GM21360 (cell line): Measurements from ENCODE around the gene KSR1.
"Not testable (repeated sequence)": the region's sequence is repeated elsewhere in the genome, so short reads cannot be mapped to it uniquely, and the experiment has no call there.

Source experiments
- ATAC-seq: cut with Tn5 transposase; IDR thresholded peaks from one replicate; pipeline ENCODE4 v1.9.1; 2021; ENCODE audit warnings: mild to moderate bottlenecking, moderate library complexity; ENCODE audit not compliant: unreplicated experiment

Gene KSR1

DNA sequence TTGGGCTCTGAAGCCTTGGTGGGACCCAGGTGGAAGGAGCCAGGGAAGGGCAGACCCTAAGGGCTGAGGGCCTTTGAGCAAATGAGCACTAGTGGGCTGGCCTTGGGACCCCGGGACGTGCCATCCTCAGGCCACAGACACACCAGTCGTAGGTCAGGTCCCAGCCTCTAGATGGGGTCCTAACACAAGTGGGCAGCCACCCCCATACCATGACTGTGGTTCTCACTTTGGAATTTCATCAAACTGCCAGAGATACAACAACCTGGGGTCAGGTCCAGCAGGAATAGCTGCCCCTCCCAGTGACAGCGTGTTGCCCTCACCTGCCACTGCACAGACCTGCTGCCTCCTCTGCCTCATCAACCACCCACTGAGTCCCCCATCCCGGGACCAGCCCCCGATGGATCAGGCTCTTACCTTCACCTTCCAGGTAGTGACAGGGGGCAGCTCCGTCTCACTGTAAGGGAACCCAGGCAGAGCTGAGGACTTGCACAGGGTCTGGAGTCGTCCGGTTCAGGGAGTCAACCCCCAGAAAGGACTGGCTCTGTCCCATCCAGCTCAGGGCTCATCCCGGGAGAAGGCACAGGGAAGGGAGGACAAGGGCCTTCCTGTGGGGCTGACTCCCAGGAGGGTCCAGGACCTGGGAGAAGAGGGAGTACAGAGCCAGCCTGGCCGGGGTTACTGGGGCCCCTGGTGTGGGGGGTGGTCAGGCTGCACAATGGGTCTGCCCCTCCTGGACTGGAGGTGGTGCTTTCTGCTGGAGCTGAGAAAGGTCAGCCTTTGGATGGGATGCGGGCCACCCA lies 214.7 kb downstream of the KSR1 start:
- no peak for ATAC-seq

DNA sequence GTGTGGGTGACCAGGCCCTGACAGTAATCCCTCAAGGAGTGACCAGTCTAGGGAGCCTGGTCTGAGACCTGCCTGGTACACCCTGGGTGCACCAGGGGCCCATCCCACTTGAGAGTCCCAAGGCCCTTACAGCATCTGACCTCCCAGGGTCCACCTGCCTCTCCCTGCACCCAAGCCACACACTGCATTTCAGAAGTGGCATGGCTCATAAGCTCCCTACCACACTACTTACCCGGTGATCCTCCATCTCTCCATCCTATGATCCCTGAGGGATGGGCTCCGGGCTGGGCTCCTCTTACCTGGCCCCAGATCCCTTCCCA lies 215.3 kb downstream of the KSR1 start:
- no peak for ATAC-seq

DNA sequence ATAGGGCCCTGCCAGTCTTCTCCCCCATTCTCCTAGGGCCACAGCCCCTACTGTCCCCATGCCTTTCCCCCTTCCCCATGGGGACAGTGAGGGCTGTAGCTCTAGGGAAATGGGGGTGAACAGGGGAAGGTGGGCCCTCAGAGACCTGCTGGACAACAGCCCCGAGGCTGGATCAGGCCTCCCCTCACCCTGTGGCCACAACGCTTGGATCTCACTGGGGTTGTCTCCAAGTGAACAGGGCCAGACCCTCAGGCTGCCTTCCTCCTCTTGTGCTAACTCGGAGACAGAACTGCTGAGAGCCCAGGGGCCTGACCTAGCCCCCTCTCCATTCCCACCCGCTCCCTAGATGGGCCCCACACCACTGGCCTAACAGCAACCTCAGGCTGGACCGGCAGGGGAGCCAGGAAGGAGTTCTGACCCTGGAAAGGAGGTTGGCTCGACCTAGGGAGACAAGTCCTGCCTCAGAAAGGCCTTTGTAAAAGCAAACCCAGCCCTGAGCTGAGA lies 215.8 kb downstream of the KSR1 start:
- not testable (repeated sequence) for ATAC-seq

DNA sequence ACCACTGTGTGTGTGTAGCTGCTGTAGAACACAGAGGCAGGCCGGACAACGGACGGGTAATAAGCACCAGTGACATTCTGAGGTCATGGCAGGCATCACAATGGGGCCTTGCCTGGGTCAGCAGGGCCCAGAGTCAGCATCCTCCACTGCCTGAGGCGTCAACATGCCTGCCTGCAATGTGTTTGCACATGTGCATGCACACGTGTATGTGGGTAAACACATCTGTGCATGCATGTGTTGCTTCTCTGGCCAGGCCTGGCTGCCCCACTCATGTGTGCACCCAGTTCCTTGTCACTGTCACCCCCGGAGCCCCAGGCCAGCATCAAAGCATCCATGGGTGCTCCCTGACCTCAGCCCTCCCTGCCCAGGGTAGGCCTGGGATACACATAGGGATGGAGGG lies 218.1 kb downstream of the KSR1 start:
- no peak for ATAC-seq
